ENCODE data around the gene PCDHGA5. TPM values are rescaled to one million over a fixed set of nuclear protein-coding genes. Genes with fewer than 3 reads are reported as not detected.

The PCDHGA5 gene
- total and polyA plus RNA-seq, 11 donors, result 1.5 to 9.6 (median 6.4) TPM

DNA sequence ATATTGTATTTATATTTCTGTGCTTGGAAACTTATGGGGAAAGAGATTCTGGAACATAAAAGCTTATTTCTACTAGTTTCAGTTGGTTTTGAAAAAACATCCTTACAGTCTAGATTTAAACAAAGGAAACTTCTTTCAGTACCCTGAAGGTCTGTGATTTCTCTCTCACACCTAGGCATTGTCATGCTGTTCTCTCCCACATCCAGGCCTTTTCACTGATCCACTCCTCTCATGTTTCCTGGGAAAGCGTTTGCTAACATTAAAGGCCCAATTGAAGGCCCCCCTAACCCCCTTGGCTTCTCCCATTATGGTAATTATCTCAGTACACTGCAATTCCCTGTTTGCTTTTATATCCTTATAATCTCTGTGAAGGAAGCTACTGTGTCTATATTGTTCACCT is 21.2 kb upstream of the PCDHGA5 start:
- Histone ChIP-seq H3K4me3 (peak overlapping the region in 10 of 12 donors; percentile 21 to 61 (median 46)), H3K27ac (peak overlapping the region; percentile 55 to 82 (median 72)), H3K4me1 (peaks cover 0 to 10% (median 0%) of the 10 kb centered on the region in 12 donors), H3K9me3 (peaks cover 0 to 97% (median 47%) of the 10 kb centered on the region in 12 donors), H3K27me3 (peaks cover 0 to 28% (median 0%) of the 10 kb centered on the region in 9 donors), H3K36me3 (peaks cover 0 to 4% (median 0%) of the 10 kb centered on the region in 9 donors)
- 16 to 21% (median 17%) methylated on average over 1 of the region's 1 CpG for WGBS, 4 donors
- ATAC-seq (peak; percentile 50 to 69 (median 59)), DNase-seq (no peak)
- intact Hi-C loops (cut with DNase I), result loop anchor here in 3 of 10 donors (5.0 to 10.0 kb wide), 4 partner anchors 62 to 220 kb away; partner anchors contain the start of genes PCDHGA9 (in 1 of the 3) and PCDHGB6 (in 1 of the 3)
- TF ChIP-seq, protein P1, sequence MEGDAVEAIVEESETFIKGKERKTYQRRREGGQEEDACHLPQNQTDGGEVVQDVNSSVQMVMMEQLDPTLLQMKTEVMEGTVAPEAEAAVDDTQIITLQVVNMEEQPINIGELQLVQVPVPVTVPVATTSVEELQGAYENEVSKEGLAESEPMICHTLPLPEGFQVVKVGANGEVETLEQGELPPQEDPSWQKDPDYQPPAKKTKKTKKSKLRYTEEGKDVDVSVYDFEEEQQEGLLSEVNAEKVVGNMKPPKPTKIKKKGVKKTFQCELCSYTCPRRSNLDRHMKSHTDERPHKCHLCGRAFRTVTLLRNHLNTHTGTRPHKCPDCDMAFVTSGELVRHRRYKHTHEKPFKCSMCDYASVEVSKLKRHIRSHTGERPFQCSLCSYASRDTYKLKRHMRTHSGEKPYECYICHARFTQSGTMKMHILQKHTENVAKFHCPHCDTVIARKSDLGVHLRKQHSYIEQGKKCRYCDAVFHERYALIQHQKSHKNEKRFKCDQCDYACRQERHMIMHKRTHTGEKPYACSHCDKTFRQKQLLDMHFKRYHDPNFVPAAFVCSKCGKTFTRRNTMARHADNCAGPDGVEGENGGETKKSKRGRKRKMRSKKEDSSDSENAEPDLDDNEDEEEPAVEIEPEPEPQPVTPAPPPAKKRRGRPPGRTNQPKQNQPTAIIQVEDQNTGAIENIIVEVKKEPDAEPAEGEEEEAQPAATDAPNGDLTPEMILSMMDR (IDR thresholded peaks at IDR 0.05), result no peak
- TF ChIP-seq POLR2A (IDR thresholded peaks at IDR 0.05), result no peak

DNA sequence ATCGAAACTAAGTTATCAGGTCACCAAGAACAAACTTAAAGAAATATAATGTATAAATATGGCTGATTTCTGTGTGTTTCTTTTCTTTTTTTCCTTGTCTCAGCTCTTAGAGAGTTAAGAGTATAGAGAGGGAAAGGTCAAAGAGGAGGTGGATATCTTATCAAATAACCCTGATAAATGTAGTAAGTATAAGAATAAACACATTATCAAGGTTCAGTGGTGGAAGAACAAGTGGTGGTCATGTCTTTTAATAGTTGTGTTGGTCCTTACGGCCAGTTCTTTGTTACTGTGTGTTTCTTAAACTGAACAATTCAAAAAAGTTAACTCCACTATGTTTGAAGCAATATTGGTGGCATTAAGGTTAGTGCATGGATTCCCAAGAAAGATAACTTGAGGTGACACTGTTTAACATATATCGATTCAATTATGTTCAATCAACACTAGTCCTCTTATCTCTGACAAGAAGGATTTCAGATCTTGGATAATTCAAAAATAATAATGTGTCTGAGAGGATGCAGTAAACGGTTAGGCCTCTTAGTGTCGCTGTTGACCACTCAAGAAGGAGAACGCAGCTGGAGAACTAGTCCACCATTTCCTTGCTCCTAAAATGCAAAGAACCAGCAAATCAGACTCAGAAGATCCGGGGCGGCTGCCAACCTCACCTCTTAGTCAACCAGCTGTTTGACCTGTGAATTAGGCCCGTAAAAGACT is 20.6 kb upstream of the PCDHGA5 start, which contains the start of gene PCDHGA3:
TSS of gene PCDHGA3 (plus strand) at position 588 of the 711 bp plus-strand sequence. CDS start 205 bp downstream, outside the sequence.
- peak within 1 kb of the TSS; percentile 57 to 82 (median 72) for H3K27ac ChIP-seq
- H3K9me3 ChIP-seq, result peaks cover 0 to 97% (median 46%) of the 10 kb centered on the region in 12 donors
- TF ChIP-seq, protein P1 (IDR thresholded peaks at IDR 0.05), result peak; percentile 34 to 61 (median 54)
- TF ChIP-seq POLR2A (IDR thresholded peaks at IDR 0.05), result no peak
- peak within 1 kb of the TSS in 11 of 12 donors; percentile 32 to 64 (median 50) for H3K4me3 ChIP-seq
- peaks cover 0 to 28% (median 0%) of the 10 kb centered on the region in 9 donors for H3K27me3 ChIP-seq
- 17 to 22% (median 19%) methylated on average over 9 of the region's 9 CpGs for WGBS, 4 donors
- intact Hi-C loops (cut with DNase I), result loop anchor here in 3 of 10 donors (5.0 to 10.0 kb wide), 4 partner anchors 61 to 219 kb away; partner anchors contain the start of genes PCDHGA9 (in 1 of the 3) and PCDHGB6 (in 1 of the 3)
- DNase-seq (peak in 2 of 5 donors; percentile 46 to 56), ATAC-seq (peak; percentile 58 to 63 (median 62))
- peaks cover 0 to 7% (median 0%) of the 10 kb centered on the region in 9 donors for H3K36me3 ChIP-seq
- peaks cover 0 to 8% (median 0%) of the 10 kb centered on the region in 12 donors for H3K4me1 ChIP-seq

DNA sequence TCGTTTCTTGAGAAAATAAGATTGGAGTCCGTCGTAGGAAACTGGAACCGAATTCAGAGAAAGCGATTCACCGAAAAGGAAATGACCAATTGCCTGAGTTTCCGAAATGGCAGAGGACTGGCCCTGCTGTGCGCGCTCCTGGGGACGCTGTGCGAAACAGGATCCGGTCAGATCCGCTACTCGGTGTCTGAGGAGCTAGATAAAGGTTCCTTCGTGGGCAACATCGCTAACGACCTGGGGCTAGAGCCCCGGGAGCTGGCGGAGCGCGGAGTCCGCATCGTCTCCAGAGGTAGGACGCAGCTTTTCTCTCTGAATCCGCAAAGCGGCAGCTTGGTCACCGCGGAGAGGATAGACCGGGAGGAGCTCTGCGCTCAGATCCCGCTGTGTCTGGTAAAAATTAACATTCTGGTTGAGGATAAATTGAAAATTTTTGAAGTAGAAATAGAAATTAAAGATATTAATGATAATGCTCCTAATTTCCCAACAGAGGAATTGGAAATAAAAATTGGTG is 20.0 kb upstream of the PCDHGA5 start:
- intact Hi-C loops (cut with DNase I), result loop anchor here in 3 of 10 donors (5.0 to 10.0 kb wide), 4 partner anchors 61 to 218 kb away; partner anchors contain the start of genes PCDHGA9 (in 1 of the 3) and PCDHGB6 (in 1 of the 3)
- TF ChIP-seq, protein P1 (IDR thresholded peaks at IDR 0.05), result no peak
- TF ChIP-seq POLR2A (IDR thresholded peaks at IDR 0.05), result no peak
- Histone ChIP-seq H3K4me3 (peak overlapping the region in 11 of 12 donors; percentile 32 to 64 (median 50)), H3K27ac (peak overlapping the region; percentile 55 to 82 (median 72)), H3K27me3 (peaks cover 0 to 25% (median 0%) of the 10 kb centered on the region in 9 donors), H3K4me1 (peaks cover 0 to 8% (median 0%) of the 10 kb centered on the region in 12 donors), H3K36me3 (peaks cover 0 to 7% (median 0%) of the 10 kb centered on the region in 9 donors), H3K9me3 (peaks cover 0 to 97% (median 43%) of the 10 kb centered on the region in 12 donors)
- 18 to 22% (median 20%) methylated on average over 28 to 31 of the region's 31 CpGs for WGBS, 4 donors
- DNase-seq (no peak), ATAC-seq (peak in 3 of 4 donors; percentile 13 to 46 (median 35))
